GM18505 (cell line): ENCODE results near the gene PROM2.
"Not testable (repeated sequence)": the region's sequence is repeated elsewhere in the genome, so short reads cannot be mapped to it uniquely, and the experiment has no call there.

Source experiments
- ATAC-seq: cut with Tn5 transposase; IDR thresholded peaks from one replicate; pipeline ENCODE4 v1.9.1; 2021; ENCODE audit not compliant: unreplicated experiment
- POLR2A ChIP-seq: IDR thresholded peaks from 4 replicates; pipeline ENCODE4 v1.6.1; 2011; ENCODE audit warnings: borderline replicate concordance; ENCODE audit not compliant: insufficient read depth, insufficient read length; ENCODE audit errors: extremely low read depth

The PROM2 gene

DNA sequence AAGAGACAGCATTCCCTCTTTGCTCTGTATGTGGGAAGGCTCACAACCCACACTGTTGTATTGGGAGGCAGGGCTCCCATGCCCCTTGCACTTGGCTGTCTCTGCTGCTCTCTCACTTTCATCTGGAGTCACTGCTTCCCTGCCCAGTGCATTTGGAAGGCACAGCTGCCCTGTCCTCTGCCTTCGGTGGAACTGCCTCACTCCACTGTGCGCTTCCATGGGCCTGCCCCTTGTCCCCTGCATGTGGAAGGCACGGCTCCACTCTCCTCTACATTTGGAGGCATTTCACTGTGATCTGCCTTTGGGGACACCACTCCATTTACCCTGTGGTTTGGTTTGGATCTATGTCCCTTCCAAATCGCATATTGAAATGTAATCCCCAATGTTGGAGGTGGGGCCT is 9.1 kb upstream of the PROM2 start:
- ATAC-seq, result no peak
- TF ChIP-seq POLR2A, result no peak

DNA sequence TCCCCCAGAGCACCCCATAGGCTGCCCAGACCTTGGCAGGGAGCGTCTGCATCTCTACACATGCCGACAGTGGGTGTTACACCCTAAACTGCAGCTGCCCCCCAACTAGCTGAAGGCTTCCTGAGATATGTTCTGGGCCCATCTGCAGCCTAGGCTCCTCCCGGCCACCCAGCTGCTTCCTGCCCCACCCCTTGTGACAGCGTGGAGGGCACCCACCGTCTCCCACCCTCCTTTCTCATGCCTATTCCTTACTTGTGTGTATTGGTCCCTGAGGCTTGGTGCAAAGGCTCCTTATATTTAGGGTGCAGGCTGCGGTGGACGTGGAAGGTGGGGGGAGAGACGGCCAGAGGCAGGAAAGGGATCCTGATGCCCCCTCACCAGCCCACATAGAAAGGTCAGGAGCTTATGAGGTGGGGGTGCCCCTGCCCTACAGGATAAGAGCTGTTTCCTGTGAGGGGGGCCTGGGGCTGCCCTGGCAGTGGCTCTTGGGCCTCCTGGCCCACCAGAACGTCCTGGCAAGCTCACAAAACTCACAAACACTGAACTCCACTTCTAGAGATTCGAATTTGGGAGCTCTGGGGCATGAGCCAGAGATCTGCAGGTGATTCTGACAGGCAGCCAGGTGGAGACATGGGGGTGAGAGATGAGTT is 7.3 kb upstream of the PROM2 start:
- ATAC-seq, result no peak
- TF ChIP-seq POLR2A, result no peak

DNA sequence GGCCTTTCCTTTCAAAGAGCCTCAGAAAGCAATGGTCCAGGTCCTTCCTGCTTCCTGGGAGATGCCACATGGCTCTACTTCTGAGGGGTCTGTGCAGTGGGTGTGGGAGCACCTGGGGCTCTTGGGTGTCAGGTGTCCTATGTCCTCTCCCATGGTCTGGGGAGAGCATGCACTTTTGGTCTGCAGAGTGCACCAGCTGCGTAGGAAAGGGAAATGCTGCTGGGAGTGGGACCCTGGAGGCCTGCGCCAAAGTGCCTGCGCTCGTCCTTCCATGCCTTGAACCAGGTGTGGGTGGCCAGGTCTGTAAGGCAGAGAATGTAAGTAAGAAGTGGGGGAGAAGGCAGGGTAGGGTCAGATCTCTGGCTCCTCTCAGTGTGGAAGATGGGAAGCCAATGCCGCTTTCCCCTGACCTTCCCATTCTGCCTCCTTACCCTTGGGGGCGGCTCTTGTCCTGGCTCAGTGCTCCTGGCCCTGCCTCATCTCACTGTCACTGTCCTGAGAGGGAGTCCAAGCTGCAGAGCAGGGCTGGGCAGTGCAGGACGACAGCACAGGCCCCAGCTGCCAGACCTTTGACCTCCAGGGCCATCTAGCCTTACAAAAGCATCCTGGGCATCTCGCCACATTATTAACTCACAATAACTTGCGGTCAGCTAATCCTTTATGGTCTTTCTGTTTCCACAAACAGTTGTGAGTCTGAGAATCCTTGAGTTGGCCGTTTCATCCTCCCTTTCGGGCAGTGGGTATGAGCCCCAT is 6.6 kb upstream of the PROM2 start:
- TF ChIP-seq POLR2A, result no peak
- ATAC-seq, result no peak

DNA sequence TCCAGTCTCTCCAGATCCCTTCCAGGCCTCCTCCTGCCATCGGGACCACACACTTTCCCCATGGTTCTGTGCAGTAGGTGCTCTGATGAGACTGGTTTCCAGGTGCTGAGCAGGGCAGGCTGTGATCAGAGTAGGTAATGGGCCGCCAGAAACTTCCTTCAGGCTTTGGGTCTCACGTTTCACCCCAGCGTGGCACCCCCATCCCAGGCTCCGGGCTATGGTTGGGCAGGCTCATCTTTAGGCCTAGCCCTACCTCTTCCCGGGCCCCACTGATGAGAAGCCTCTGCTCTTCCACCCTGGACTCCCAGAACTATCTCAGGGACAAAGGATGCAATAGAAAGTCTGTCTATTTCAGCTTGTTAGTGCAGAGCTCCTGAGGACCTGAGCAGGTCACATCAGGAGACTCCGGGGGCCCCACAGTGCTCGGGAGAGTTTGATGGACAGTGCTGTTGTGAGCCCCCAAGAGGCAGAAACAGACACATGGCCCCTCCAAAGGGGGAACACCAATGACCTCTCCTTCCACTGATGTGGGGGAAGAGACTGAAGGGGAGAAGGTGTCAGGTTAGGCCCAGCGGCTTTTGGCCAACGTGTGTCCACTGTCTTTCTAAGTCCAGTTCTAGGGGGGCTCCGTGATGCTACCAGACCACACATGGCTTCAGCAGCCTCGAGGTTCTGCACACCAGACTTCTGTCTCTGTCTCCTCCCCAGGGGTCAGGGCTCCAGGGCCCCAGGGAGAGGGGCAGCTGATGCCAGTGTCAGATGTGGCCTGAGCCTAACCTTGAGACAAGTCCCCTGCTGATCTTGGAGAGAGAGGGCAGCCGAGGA is 5.8 kb upstream of the PROM2 start:
- ATAC-seq, result no peak
- no peak for TF ChIP-seq POLR2A

DNA sequence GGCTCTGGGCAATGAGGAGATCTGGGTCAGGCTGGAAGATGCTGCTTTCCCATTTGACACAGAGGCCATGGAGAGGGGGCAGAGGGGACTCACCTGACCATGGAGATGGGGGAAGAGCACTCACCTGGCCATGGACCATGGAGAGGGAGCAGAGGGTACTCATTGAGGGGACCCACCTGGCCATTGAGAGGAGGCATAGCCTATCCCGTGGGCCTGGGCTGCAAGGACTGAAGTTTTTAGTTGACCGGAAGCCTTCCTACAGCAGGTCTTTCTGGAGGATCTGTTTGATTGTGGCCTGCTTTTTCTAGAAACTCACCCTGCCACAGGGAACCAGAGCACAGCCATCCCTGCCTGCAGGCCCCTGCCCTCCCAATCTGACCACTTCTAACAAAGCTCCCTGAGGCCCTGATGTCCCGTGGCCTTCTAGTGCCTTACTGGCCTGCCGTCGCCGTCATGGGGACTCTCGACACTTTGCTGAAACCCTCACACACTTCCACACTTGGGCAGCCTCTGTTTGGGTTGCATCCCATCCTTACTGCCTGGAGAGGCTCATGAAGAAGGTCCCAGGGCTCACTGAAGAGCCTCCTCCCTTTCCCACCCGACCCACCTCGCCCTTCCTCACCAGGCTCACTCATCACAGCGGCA is 5.1 kb upstream of the PROM2 start:
- TF ChIP-seq POLR2A, result no peak
- no peak for ATAC-seq

DNA sequence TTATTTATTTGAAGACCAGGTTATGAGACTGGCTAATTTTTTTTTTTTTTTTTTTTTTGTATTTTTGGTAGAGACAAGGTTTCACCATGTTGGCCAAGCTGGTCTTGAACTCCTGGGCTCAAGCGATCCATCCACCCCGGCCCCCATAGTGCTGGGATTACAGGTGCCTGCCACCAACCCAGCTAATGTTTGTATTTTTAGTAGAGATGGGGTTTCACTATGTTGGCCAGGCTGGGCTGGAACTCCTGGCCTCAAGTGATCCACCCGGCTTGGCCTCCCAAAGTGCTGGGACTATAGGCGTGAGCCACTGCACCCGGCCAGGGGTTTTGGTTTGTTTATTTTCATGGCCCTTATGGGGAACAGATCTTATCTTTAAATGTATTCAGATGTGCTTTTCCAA is 4.5 kb upstream of the PROM2 start:
- ATAC-seq, result not testable (repeated sequence)

DNA sequence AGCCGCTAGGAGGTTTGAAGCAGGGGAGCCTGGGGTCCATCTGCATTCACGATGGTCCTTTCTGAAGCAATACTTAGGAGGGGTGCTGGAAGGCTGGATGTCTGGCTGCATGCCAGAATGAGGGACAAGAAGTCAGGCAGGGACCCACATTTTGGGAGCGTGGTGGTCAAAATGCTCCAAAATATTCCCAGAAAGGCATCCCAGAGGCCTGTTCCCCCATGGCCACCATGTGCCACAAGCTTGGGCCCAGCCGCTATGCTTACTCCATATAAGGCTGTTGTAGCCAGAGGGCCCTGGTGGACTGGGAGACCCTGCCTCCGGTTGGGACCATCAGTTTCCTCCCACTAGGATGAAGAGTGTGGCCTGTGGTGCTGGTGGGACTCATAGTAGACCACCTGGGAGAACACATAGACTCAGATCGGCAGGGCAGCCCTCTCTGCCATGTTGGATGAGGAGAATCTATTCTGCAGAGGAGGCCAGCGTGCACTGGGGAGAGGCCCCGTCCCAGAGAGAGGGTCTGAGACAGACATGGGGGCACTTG is 3.6 kb upstream of the PROM2 start:
- no peak for TF ChIP-seq POLR2A
- ATAC-seq, result no peak

DNA sequence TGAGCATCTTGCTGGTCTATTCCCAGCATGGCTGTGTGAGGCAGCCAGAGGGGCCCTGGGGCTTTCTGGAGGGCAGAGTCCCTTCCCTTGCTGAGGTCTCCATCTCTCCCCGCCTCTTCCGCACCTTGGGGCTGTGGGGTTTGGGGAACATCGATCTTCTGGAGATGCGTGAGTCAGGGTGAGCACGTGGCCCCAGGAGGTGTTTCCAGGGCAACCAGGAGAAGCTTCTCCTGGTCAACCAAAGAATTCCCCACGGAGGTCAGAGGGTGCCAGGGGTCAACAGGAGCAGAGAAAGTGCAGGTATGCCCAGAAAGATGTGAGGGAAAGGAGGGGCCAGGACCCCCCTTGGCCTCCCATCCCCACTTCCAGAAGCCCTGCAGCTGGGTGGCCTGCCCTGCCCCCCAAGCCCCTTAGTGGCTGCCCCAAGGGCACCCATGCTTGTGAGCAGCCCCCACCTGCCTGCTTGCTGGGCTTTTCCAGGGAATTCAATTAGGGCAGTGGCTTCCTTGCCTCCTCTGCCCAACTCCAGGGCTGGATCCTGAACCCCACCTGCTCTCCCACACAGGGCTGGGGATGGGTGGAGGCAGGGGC is 2.8 kb upstream of the PROM2 start:
- ATAC-seq, result no peak
- TF ChIP-seq POLR2A, result no peak

DNA sequence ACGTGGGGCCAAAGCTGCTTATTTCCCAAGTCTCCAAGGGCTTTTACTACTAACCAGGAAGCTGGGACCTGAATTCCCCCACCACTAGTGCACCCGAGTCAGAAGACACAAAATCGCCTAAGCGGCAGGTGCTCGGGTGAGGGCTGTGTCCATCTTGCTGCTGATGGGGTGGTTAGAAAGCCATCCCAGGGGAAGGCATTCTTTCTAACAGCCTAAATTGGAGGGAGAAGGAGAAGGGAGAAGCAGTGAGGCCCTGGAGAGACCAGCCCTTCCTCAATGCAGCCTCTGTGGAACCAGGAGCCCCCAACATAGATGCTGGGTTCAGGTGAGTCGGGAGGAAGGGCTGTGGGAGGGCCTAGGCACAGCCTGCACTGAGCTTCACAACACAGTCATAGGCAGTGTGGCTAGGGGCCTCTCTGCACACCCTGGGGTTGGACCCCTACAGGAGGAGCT is 1.9 kb upstream of the PROM2 start:
- no peak for ATAC-seq
- TF ChIP-seq POLR2A, result no peak

DNA sequence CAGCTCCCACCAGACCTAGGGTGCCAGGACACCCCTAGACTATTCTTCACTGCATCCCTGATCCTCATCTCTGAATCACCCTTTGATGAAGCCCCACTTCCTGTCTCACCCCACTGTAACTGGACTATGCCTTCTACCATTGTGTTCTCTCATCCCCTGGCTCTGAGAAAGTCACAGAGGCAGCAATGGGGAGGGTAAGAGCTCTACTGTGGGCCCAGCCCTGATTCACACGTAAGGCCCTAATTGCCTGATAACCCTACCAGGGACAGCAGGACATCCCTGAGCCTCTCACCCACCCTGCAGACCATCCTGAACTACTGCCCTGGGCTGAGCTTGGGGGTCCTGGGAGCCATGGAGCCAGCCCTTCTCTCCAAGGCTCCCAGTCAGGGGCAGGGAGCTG is 1.5 kb upstream of the PROM2 start:
- no peak for ATAC-seq
- TF ChIP-seq POLR2A, result no peak

DNA sequence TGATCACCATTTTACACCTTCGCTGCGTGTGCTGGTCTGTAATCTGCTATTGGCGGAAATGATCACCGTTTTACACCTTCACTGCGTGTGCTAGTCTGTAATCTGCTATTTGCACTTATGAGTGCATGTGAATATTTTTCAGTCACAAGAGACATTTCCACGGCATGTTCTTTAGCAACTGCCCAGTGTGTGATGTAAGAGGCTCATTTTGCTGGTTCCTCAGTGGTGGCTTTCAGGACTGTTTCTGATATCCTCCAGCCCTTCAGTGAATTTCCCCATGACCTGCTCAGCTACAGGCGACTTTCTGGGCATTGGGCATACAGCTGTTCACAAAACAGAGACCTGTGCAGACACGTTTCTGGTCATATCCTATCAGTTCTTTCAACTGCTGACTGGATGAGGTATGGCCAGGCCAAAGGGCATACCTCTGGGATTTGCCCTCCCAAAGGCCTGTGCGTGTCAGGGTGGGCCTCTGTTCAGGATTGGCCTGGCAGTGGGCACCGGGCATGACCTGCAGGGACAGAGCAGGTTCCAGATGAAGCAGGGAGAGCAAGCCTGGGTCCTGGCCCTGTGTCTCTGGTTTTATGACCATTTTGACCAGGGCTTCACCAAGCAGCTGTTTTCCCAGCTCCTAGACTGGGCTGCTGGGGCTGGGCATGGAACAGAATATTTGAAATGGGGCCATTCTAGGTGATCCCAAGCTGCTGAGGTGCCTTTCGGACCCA is 521 bp upstream of the PROM2 start:
- no peak for ATAC-seq
- TF ChIP-seq POLR2A, result no peak

DNA sequence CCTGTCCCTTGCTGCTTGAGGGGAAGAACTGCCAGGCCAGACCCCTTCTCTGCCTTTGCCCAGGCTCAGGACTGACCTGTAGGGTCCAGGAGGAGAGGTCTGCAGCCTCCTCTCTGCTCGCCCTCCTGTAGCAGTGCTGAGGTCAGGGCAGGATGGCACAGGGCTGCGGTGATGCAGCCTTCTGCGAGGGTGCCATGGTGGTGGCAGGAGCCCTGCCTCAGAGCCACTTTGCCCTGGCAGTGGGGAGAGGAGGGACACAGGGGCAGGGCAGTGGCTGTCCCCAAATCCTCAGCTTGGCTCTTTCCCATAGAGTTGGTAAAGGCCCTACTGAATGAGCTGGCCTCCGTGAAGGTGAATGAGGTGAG is 884 bp downstream of the PROM2 start:
- ATAC-seq, result no peak
- no peak for TF ChIP-seq POLR2A
